Endothelial cell of umbilical vein (primary cell): ENCODE results near the gene CXCL6. TPM values are rescaled to one million over a fixed set of nuclear protein-coding genes. Genes with fewer than 3 reads are reported as not detected.

Experiments
- BruUV-seq: library from RNA; stranded (reverse); fragments of 400-500 nt; replicated peaks from 2 replicates; lab custom pipeline; 2021; lab: Mats Ljungman, UMichigan
- CTCF ChIA-PET: fragments of 300-600, 350-600 bp; sonication (Branson Sonifier 250); formaldehyde crosslinking; loops from one replicate; lab custom pipeline; 2021; ENCODE audit warnings: antibody characterized with exemption, inconsistent platforms; lab: Charles Lee
- POLR2A ChIA-PET: fragments of 300-600, 350-600 bp; sonication (Branson Sonifier 250); formaldehyde crosslinking; loops from one replicate; lab custom pipeline; 2021; ENCODE audit warnings: antibody characterized with exemption, inconsistent platforms; lab: Charles Lee
- DNase-seq: peaks from one replicate; pipeline ENCODE4 v3.0.0-alpha.2; 2011; ENCODE audit warnings: low read depth, low spot score
- FAIRE-seq: peaks from 2 replicates; lab custom pipeline; 2011; peaks lifted over from hg19 to GRCh38; lab: Jason Lieb, UNC
- H2AFZ ChIP-seq: 2 replicates; pipeline ENCODE4 v1.6.0; 2012; ENCODE audit warnings: low read depth, low read length, control low read depth, inconsistent platforms
- H3K27ac ChIP-seq: 2 replicates; pipeline ENCODE4 v1.5.1; 2011; ENCODE audit warnings: low read depth, mild to moderate bottlenecking, control low read depth, low read length, moderate library complexity; ENCODE audit not compliant: insufficient read depth
- H3K27me3 ChIP-seq, 2 experiments: 2 replicates each; pipeline versions ENCODE4 v1.6.0 to v1.6.1; 2011; ENCODE audit warnings: low read length in 2 of 2, mixed read lengths in 1 of 2; ENCODE audit not compliant: control insufficient read depth in 2 of 2, insufficient read depth in 2 of 2
- H3K36me3 ChIP-seq, 2 experiments: 2 replicates in 1 of 2; 3 replicates in 1 of 2; pipeline ENCODE4 v1.5.1; 2011; ENCODE audit warnings: low read length in 2 of 2, mild to moderate bottlenecking in 1 of 2, moderate library complexity in 1 of 2; ENCODE audit not compliant: control insufficient read depth in 2 of 2, insufficient read depth in 2 of 2; ENCODE audit errors: extremely low read depth in 1 of 2
- H3K4me1 ChIP-seq: 3 replicates; pipeline ENCODE4 v1.5.1; 2011; ENCODE audit warnings: mild to moderate bottlenecking, low read length; ENCODE audit not compliant: control insufficient read depth, insufficient read depth; ENCODE audit errors: extremely low read depth
- H3K4me2 ChIP-seq: 2 replicates; pipeline ENCODE4 v1.6.1; 2011; ENCODE audit warnings: low read length, control low read depth, mixed read lengths; ENCODE audit not compliant: insufficient read depth
- H3K4me3 ChIP-seq, 3 experiments: fragments of 200-600 bp in 1 of 3; sonication (generic), shearing (Covaris generic) in 1 of 3; replicated peaks in 1 of 3; 2 replicates each; pipeline ENCODE4 v1.5.1; 2011 to 2016; ENCODE audit warnings: control low read depth in 3 of 3, low read length in 3 of 3, mild to moderate bottlenecking in 2 of 3, inconsistent platforms in 1 of 3, low read depth in 1 of 3, moderate library complexity in 1 of 3; ENCODE audit not compliant: insufficient read depth in 1 of 3
- H3K79me2 ChIP-seq: 2 replicates; pipeline ENCODE4 v1.6.0; 2012; ENCODE audit warnings: low read length, inconsistent platforms; ENCODE audit not compliant: control insufficient read depth, insufficient read depth
- H3K9ac ChIP-seq: replicated peaks from 2 replicates; pipeline ENCODE3; 2011; ENCODE audit warnings: low read length, control low read depth; ENCODE audit not compliant: insufficient read depth; ENCODE audit errors: extremely low read depth
- H3K9me1 ChIP-seq: replicated peaks from 3 replicates; pipeline ENCODE4 v1.6.0; 2011; ENCODE audit warnings: mild to moderate bottlenecking, low read length; ENCODE audit not compliant: control insufficient read depth, insufficient read depth; ENCODE audit errors: extremely low read depth
- H3K9me3 ChIP-seq: replicated peaks from 2 replicates; pipeline ENCODE4 v1.5.1; 2012; ENCODE audit warnings: low read length, inconsistent platforms; ENCODE audit not compliant: control insufficient read depth, insufficient read depth
- H4K20me1 ChIP-seq: replicated peaks from 2 replicates; pipeline ENCODE3; 2011; ENCODE audit warnings: mild to moderate bottlenecking, low read length; ENCODE audit not compliant: control insufficient read depth, insufficient read depth; ENCODE audit errors: extremely low read depth
- CTCF ChIP-seq, 2 donors: IDR thresholded peaks; 1 replicate in 1 of 2; 2 replicates in 1 of 2; pipeline ENCODE4 v1.5.1; 2011; ENCODE audit warnings: low read length in 2 of 2, mild to moderate bottlenecking in 2 of 2, moderate library complexity in 2 of 2, control low read depth in 1 of 2, inconsistent platforms in 1 of 2, low read depth in 1 of 2; ENCODE audit not compliant: insufficient read depth in 1 of 2; ENCODE audit errors: extremely low read depth in 1 of 2
- EZH2 ChIP-seq: IDR thresholded peaks from 2 replicates; pipeline ENCODE4 v1.6.1; 2012; ENCODE audit warnings: borderline replicate concordance, low read depth, mild to moderate bottlenecking, moderate library complexity, low read length, inconsistent platforms; ENCODE audit not compliant: severe bottlenecking
- FOS ChIP-seq: IDR thresholded peaks from 2 replicates; pipeline ENCODE4 v1.6.1; 2011; ENCODE audit warnings: mild to moderate bottlenecking, low read length, moderate library complexity, borderline replicate concordance; ENCODE audit not compliant: insufficient read depth
- GATA2 ChIP-seq: IDR thresholded peaks from 2 replicates; pipeline ENCODE4 v1.7.0; 2011; ENCODE audit warnings: low read depth, mild to moderate bottlenecking, moderate library complexity, mixed read lengths, low read length; ENCODE audit not compliant: insufficient read length, insufficient read depth
- JUN ChIP-seq: IDR thresholded peaks from 2 replicates; pipeline ENCODE4 v1.6.1; 2011; ENCODE audit warnings: borderline replicate concordance, low read depth; ENCODE audit not compliant: insufficient read length, insufficient read depth
- MAX ChIP-seq: IDR thresholded peaks from 2 replicates; pipeline ENCODE4 v1.6.1; 2011; ENCODE audit not compliant: insufficient read depth, insufficient read length
- MYC ChIP-seq: IDR thresholded peaks from one replicate; pipeline ENCODE4 v1.6.1; 2011; ENCODE audit warnings: mild to moderate bottlenecking, low read depth, low read length
- POLR2A ChIP-seq: IDR thresholded peaks from 2 replicates; pipeline ENCODE4 v1.6.1; 2012; ENCODE audit warnings: low read depth, mild to moderate bottlenecking, control low read depth, low read length
- POLR2AphosphoS5 ChIP-seq: IDR thresholded peaks from 2 replicates; pipeline ENCODE4 v1.6.1; 2012; ENCODE audit warnings: low read depth, mild to moderate bottlenecking, control low read depth, low read length, moderate library complexity; ENCODE audit not compliant: insufficient read depth
- dilution Hi-C: fragments of 300-500 bp; cut with MboI; formaldehyde crosslinking; loops from one replicate; pipeline ENCODE4 v1.15.0; 2019; ENCODE audit warnings: low sequenced_read_pairs; ENCODE audit not compliant: extremely low pct_ligation_motif_present
- intact Hi-C: fragments of 100-400 bp; cut with micrococcal nuclease; formaldehyde crosslinking; loops from one replicate; pipeline ENCODE4 v1.10.0; 2022
- polyA plus RNA-seq, 4 experiments: library from polyadenylated mRNA; depleted of rRNA in 3 of 4; stranded (reverse) in 3 of 4; unstranded in 1 of 4; fragments of >200 nt; gene quantifications; 2 replicates each; pipeline versions ENCODE4 v1.2.1 to v1.2.3, GENCODE V29; 2011 to 2012; ENCODE audit warnings: missing spikeins in 1 of 4
- total RNA-seq: library from RNA; stranded (reverse); gene quantifications from 2 replicates; pipeline ENCODE4 v1.2.3, GENCODE V29; 2021

CXCL6 gene
- total and polyA plus RNA-seq, 2 donors (not counting 3 experiments of a cell fraction or from before 2014, with no cell fraction given) = 0.81 to 1.2 TPM

GRCh38 chr4:73862322-73862721 lies 25.8 kb downstream of the CXCL6 start:
- DNase-seq (peak; percentile 17), FAIRE-seq (no peak)
- no peaks in the 10 kb centered on the region for H3K79me2 ChIP-seq
- H3K9me3 ChIP-seq = no peaks in the 10 kb centered on the region
- H3K4me3 ChIP-seq = no peak overlapping the region
- H3K4me2 ChIP-seq = no peak overlapping the region
- CTCF ChIA-PET = interaction anchor here (0.6 to 4.3 kb wide), 5 partner anchors 11 to 201 kb away, joined by 3 to 15 read pairs (median 3); no protein-coding TSS in a partner anchor
- H3K4me1 ChIP-seq = no peaks in the 10 kb centered on the region
- no peak overlapping the region for H3K9ac ChIP-seq
- dilution Hi-C loops = no loop called here
- TF ChIP-seq GATA2 = no peak
- TF ChIP-seq MAX = no peak
- no peak for TF ChIP-seq POLR2A
- no peak for TF ChIP-seq CTCF (IDR thresholded peaks at IDR 0.05; ENCODE audit: extremely low read depth in 1 of 2, insufficient read depth in 1 of 2, low read depth in 1 of 2, low read length in 2 of 2)
- TF ChIP-seq EZH2 = no peak
- no peak for TF ChIP-seq FOS
- TF ChIP-seq JUN = no peak
- TF ChIP-seq POLR2AphosphoS5 = no peak
- TF ChIP-seq MYC = no peak
- H4K20me1 ChIP-seq = no peaks in the 10 kb centered on the region
- H3K36me3 ChIP-seq = no peaks in the 10 kb centered on the region
- POLR2A ChIA-PET = no interaction called here
- no peak overlapping the region for H3K27ac ChIP-seq
- no TSS peak for BruUV-seq
- no peaks in the 10 kb centered on the region for H3K9me1 ChIP-seq
- no peak overlapping the region for H2AFZ ChIP-seq
- H3K27me3 ChIP-seq = no peaks in the 10 kb centered on the region
- intact Hi-C loops = loop anchor here (10.0 kb wide), 1 partner anchor 232 kb away; the partner anchor contains the start of gene CXCL2
